ENCODE results near the gene KMT2D.

GRCh38 chr12:49094975-49095365, 34.4 kb upstream of the KMT2D start:
- TF ChIP-seq, protein P1, sequence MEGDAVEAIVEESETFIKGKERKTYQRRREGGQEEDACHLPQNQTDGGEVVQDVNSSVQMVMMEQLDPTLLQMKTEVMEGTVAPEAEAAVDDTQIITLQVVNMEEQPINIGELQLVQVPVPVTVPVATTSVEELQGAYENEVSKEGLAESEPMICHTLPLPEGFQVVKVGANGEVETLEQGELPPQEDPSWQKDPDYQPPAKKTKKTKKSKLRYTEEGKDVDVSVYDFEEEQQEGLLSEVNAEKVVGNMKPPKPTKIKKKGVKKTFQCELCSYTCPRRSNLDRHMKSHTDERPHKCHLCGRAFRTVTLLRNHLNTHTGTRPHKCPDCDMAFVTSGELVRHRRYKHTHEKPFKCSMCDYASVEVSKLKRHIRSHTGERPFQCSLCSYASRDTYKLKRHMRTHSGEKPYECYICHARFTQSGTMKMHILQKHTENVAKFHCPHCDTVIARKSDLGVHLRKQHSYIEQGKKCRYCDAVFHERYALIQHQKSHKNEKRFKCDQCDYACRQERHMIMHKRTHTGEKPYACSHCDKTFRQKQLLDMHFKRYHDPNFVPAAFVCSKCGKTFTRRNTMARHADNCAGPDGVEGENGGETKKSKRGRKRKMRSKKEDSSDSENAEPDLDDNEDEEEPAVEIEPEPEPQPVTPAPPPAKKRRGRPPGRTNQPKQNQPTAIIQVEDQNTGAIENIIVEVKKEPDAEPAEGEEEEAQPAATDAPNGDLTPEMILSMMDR (IDR thresholded peaks at IDR 0.05; ENCODE audit: insufficient read depth, low read depth, low read length), result no peak
- no peak for TF ChIP-seq EZH2 (IDR thresholded peaks at IDR 0.05; ENCODE audit: insufficient read depth, low read length)

Measured in astrocyte (in vitro differentiated cells and primary cell).